ENCODE results near the gene NEURL1B.

DNA sequence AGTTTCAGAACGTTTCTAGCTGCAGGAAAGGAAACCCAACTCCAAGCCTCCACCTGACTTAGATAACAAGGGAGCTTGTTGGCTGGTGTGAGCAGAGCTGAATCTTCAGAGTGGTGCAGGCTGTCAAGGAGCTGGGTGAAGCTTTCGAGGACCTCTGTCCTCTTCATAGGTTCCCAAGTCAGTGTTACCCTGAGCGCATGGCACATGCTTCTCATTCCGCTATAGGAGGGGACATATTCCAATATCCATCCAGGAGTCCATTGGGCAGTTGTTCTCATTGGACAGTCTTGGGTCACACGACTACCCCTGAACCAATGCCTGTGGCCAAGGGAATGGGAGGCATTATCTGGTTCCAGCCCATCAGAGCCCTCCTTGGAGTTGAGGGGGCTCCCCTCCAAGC lies 79.6 kb downstream of the NEURL1B start:
- TF ChIP-seq, protein P1, sequence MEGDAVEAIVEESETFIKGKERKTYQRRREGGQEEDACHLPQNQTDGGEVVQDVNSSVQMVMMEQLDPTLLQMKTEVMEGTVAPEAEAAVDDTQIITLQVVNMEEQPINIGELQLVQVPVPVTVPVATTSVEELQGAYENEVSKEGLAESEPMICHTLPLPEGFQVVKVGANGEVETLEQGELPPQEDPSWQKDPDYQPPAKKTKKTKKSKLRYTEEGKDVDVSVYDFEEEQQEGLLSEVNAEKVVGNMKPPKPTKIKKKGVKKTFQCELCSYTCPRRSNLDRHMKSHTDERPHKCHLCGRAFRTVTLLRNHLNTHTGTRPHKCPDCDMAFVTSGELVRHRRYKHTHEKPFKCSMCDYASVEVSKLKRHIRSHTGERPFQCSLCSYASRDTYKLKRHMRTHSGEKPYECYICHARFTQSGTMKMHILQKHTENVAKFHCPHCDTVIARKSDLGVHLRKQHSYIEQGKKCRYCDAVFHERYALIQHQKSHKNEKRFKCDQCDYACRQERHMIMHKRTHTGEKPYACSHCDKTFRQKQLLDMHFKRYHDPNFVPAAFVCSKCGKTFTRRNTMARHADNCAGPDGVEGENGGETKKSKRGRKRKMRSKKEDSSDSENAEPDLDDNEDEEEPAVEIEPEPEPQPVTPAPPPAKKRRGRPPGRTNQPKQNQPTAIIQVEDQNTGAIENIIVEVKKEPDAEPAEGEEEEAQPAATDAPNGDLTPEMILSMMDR (IDR thresholded peaks at IDR 0.05; ENCODE audit: low read depth, low read length), result no peak
- no peak for TF ChIP-seq POLR2A (IDR thresholded peaks at IDR 0.05; ENCODE audit: extremely low read depth, insufficient read length)
- TF ChIP-seq, protein P2, sequence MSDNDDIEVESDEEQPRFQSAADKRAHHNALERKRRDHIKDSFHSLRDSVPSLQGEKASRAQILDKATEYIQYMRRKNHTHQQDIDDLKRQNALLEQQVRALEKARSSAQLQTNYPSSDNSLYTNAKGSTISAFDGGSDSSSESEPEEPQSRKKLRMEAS (IDR thresholded peaks at IDR 0.05; ENCODE audit: low read depth, low read length), result no peak
